Stimulated activated CD8-positive, alpha-beta memory T cell treated with anti-CD3 and anti-CD28 coated beads, Interleukin-7, amount 100 ng/mL, for 24 hours (primary cell): Measurements from ENCODE around the gene ICE1.

Experiments used
- DNase-seq: peaks from one replicate; pipeline ENCODE4 v3.0.0-alpha.2; 2020; ENCODE audit warnings: low read depth

The ICE1 gene

GRCh38 chr5:5539590-5539989 is 117.1 kb downstream of the ICE1 start:
- DNase-seq, result no peak
